Lower leg skin (tissue), 4 donors: ENCODE results near the gene ARHGEF16. TPM values are rescaled to one million over a fixed set of nuclear protein-coding genes. Genes with fewer than 3 reads are reported as not detected.

ENCODE experiments used
- DNase-seq, 2 donors: peaks; one replicate each; pipeline ENCODE4 v3.0.0-alpha.2; 2019; ENCODE audit warnings: low spot score in 2 of 2
- H3K4me3 ChIP-seq: fragments of 200-600 bp; sonication (generic); 2 replicates; pipeline ENCODE4 v1.5.1; 2017; ENCODE audit warnings: mild to moderate bottlenecking, low read depth; ENCODE audit not compliant: poor library complexity, severe bottlenecking
- CTCF ChIP-seq, 3 donors: fragments of 450-650 bp; IDR thresholded peaks; one replicate each; pipeline ENCODE4 v1.5.1; 2016; ENCODE audit warnings: antibody characterized with exemption in 3 of 3, mild to moderate bottlenecking in 3 of 3, moderate library complexity in 2 of 3
- POLR2A ChIP-seq, 2 donors: fragments of 450-650 bp; IDR thresholded peaks; one replicate each; pipeline ENCODE4 v1.6.1; 2016 to 2017; ENCODE audit warnings: antibody characterized with exemption in 2 of 2, mild to moderate bottlenecking in 1 of 2, moderate library complexity in 1 of 2
- WGBS, 2 donors: methylation state at CpG; one replicate each; pipeline ENCODE4 v1.1.5; 2018; 5-methylcytosine and 5-hydroxymethylcytosine counted together
- intact Hi-C: fragments of 100-400 bp; cut with DNase I; formaldehyde crosslinking; loops from one replicate; pipeline ENCODE4 v1.15.0; 2023; ENCODE audit warnings: low total_unique reads
- total RNA-seq, 4 donors: library from RNA; depleted of rRNA; stranded (reverse); fragments of >200 nt; gene quantifications; one replicate each; pipeline ENCODE4 v1.1.0, GENCODE V29; 2016

The ARHGEF16 gene
- total RNA-seq, 4 donors from 2014 or later = 7.9 to 11.5 (median 9.8) TPM

- no peak for DNase-seq
- no peak overlapping the region for H3K4me3 ChIP-seq
- intact Hi-C loops = no loop called here
- no peak for TF ChIP-seq POLR2A (IDR thresholded peaks at IDR 0.05)
- no peak for TF ChIP-seq CTCF (IDR thresholded peaks at IDR 0.05)
- WGBS, 2 donors = 36 to 56% methylated on average over 15 of the region's 15 CpGs
These were observed 34.9 kb upstream of the ARHGEF16 start for GRCh38 chr1:3419415-3420204.

GRCh38 chr1:3420218-3420951 lies 34.1 kb upstream of the ARHGEF16 start:
- TF ChIP-seq POLR2A (IDR thresholded peaks at IDR 0.05) (no peak), CTCF (IDR thresholded peaks at IDR 0.05) (no peak)
- no peak for DNase-seq
- 82 to 87% methylated on average over 23 of the region's 23 CpGs for WGBS, 2 donors
- intact Hi-C loops = no loop called here
- H3K4me3 ChIP-seq = no peak overlapping the region

DNA sequence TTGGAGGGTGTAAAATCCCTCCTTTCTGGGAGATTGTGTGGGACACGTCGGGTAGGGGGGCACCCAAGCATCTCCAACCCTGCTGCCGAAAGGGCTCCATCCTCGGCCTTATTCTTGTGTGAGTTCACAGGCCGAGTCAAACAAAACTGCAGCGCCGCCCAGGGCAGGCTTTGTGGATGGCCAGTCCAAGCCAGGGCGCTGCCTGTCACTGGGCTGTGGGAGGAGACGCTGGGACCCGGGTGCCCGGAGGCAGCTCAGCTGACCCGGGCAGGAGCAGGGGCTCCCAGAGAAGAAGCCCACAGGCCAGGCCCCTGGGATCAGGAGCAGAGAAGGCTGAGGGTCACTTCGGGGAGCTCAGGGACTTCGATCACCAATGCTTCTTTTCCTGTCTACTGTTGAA lies 31.8 kb upstream of the ARHGEF16 start:
- WGBS, 2 donors = 89 to 97% methylated on average over 12 to 14 of the region's 14 CpGs
- no peak overlapping the region for H3K4me3 ChIP-seq
- no peak for DNase-seq
- no peak for TF ChIP-seq POLR2A (IDR thresholded peaks at IDR 0.05)
- intact Hi-C loops = no loop called here

DNA sequence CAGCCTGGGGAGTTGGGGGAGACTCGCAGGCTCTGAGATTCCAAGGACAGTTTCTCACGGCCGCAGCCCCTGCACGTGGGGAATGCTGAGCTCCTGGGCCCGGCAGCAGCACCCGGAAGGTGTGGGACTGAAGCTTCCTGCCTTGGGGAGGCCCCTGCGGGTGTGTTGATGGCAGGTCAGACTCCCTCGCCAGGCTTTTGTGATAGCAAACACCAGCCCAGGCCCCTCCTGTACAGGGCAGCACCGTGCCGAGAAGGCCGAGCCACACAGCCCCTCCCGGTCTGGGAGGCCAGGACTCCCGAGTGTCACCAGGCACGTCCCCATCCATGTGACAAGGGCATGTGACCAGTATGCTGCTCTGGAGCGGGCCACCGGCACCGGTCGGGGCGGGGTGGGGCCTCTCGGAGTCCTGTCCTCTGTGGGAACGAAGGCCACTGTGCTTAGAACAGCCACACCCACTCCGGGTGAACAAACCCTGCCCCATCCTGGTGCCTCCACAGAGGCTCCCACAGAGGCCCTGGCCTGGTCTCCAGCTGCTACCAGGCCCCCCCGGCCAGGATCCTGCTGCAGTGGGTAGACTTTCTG lies 31.1 kb upstream of the ARHGEF16 start:
- 46 to 53% methylated on average over 16 to 21 of the region's 23 CpGs for whole genome bisulfite sequencing, 2 donors
- H3K4me3 ChIP-seq = no peak overlapping the region
- intact Hi-C loops = no loop called here
- no peak for TF ChIP-seq CTCF (IDR thresholded peaks at IDR 0.05)
- no peak for TF ChIP-seq POLR2A (IDR thresholded peaks at IDR 0.05)
- DNase-seq = no peak

- intact Hi-C loops = no loop called here
- DNase-seq = no peak
- no peak overlapping the region for H3K4me3 ChIP-seq
- 69 to 71% methylated on average over 28 of the region's 28 CpGs for WGBS, 2 donors
- TF ChIP-seq POLR2A (IDR thresholded peaks at IDR 0.05) (no peak), CTCF (IDR thresholded peaks at IDR 0.05) (no peak)
These were observed 30.4 kb upstream of the ARHGEF16 start for GRCh38 chr1:3423896-3424611.
